Activated CD4-positive, alpha-beta T cell treated with anti-CD3 and anti-CD28 coated beads, Interleukin-2, Interleukin-6, amounts not matched to agents 100 ng/mL and 50 ng/mL, durations not matched to agents 16 hours and 8 hours (primary cell): ENCODE measurements around the gene ADAMTS20.
A peak's percentile ranks its signal among the peaks of the same experiment; 100 is the strongest.

Experiments used
- DNase-seq: peaks from one replicate; pipeline ENCODE4 v3.0.0-alpha.2; 2020

Gene ADAMTS20

GRCh38 chr12:43482311-43483085 is 69.5 kb downstream of the ADAMTS20 start:
- DNase-seq: no peak

GRCh38 chr12:43480591-43480990 is 71.4 kb downstream of the ADAMTS20 start:
- no peak for DNase-seq

- DNase-seq: no peak
Measured at GRCh38 chr12:43462741-43463140, 89.3 kb downstream of the ADAMTS20 start.

GRCh38 chr12:43462080-43462479 is 89.9 kb downstream of the ADAMTS20 start:
- no peak for DNase-seq

- no peak for DNase-seq
Measured at GRCh38 chr12:43459285-43459684, 92.7 kb downstream of the ADAMTS20 start.

GRCh38 chr12:43453761-43454160 is 98.2 kb downstream of the ADAMTS20 start:
- no peak for DNase-seq

- DNase-seq: peak; percentile 61
Measured at GRCh38 chr12:43444940-43445564, 107.0 kb downstream of the ADAMTS20 start.

GRCh38 chr12:43436597-43436996 is 115.4 kb downstream of the ADAMTS20 start:
- no peak for DNase-seq

GRCh38 chr12:43434614-43435013 is 117.4 kb downstream of the ADAMTS20 start:
- DNase-seq: no peak

- DNase-seq: no peak
Measured at GRCh38 chr12:43428088-43428600, 123.9 kb downstream of the ADAMTS20 start.

- no peak for DNase-seq
Measured at GRCh38 chr12:43425361-43425760, 126.6 kb downstream of the ADAMTS20 start.

- no peak for DNase-seq
Measured at GRCh38 chr12:43416981-43417380, 135.0 kb downstream of the ADAMTS20 start.

GRCh38 chr12:43407816-43408645 is 144.0 kb downstream of the ADAMTS20 start:
- no peak for DNase-seq

GRCh38 chr12:43406801-43407200 is 145.2 kb downstream of the ADAMTS20 start:
- DNase-seq: no peak

GRCh38 chr12:43402436-43402835 is 149.6 kb downstream of the ADAMTS20 start:
- DNase-seq: no peak

- DNase-seq: no peak
Measured at GRCh38 chr12:43401096-43401495, 150.9 kb downstream of the ADAMTS20 start.

- DNase-seq: no peak
Measured at GRCh38 chr12:43396671-43397070, 155.3 kb downstream of the ADAMTS20 start.

- no peak for DNase-seq
Measured at GRCh38 chr12:43392116-43392515, 159.9 kb downstream of the ADAMTS20 start.

GRCh38 chr12:43381879-43382278 is 170.1 kb downstream of the ADAMTS20 start:
- DNase-seq: no peak

GRCh38 chr12:43378448-43378847 is 173.6 kb downstream of the ADAMTS20 start:
- DNase-seq: no peak

GRCh38 chr12:43370263-43370662 is 181.7 kb downstream of the ADAMTS20 start:
- no peak for DNase-seq

GRCh38 chr12:43362910-43363694 is 188.9 kb downstream of the ADAMTS20 start:
- DNase-seq: no peak
